GM12878 (cell line): ENCODE results near the gene STPG3. TPM values are rescaled to one million over a fixed set of nuclear protein-coding genes. Genes with fewer than 3 reads are reported as not detected.

Source experiments
- ATAC-seq: fragments of 200-7000 bp; cut with Tn5 transposase; 3 replicates; pipeline ENCODE4 v1.9.1; 2020; ENCODE audit warnings: mild to moderate bottlenecking, moderate library complexity
- BruUV-seq: library from RNA; stranded (reverse); fragments of 400-500 nt; replicated peaks from 2 replicates; lab custom pipeline; 2021; lab: Mats Ljungman, UMichigan
- CTCF ChIA-PET: fragments of 300-600 bp; sonication (Branson Sonifier 250); formaldehyde crosslinking; extraction: SDS; loops from one replicate; lab custom pipeline; 2021; ENCODE audit warnings: inconsistent platforms; lab: Yijun Ruan, JAX
- POLR2A ChIA-PET: fragments of 350-600 bp; formaldehyde crosslinking; extraction: SDS; loops from one replicate; lab custom pipeline; 2021; ENCODE audit warnings: inconsistent platforms; lab: Charles Lee
- RAD21 ChIA-PET: fragments of 300-600 bp; sonication (Branson Sonifier 250); formaldehyde crosslinking; loops from one replicate; lab custom pipeline; 2023; ENCODE audit warnings: antibody characterized with exemption; ENCODE audit not compliant: unreplicated experiment; lab: Charles Lee
- SMC1A ChIA-PET: fragments of 300-600 bp; sonication (Branson Sonifier 250); formaldehyde crosslinking; loops from one replicate; lab custom pipeline; 2023; ENCODE audit not compliant: unreplicated experiment, uncharacterized antibody; lab: Charles Lee
- DNase-seq: peaks from one replicate; pipeline ENCODE4 v3.0.0-alpha.2; 2011; ENCODE audit warnings: low read depth, low spot score
- FAIRE-seq: peaks from 3 replicates; lab custom pipeline; 2011; peaks lifted over from hg19 to GRCh38; lab: Jason Lieb, UNC
- H2AFZ ChIP-seq: 2 replicates; pipeline ENCODE4 v1.6.0; 2011; ENCODE audit warnings: low read depth, low read length, control low read depth; ENCODE audit not compliant: control insufficient read depth
- H3K27ac ChIP-seq: 2 replicates; pipeline ENCODE4 v1.5.1; 2011; ENCODE audit warnings: control low read depth; ENCODE audit not compliant: control insufficient read depth, insufficient read depth
- H3K27me3 ChIP-seq, 2 experiments: replicated peaks in 1 of 2; 2 replicates each; pipeline versions ENCODE4 v1.6.0 to v1.6.1; 2011; ENCODE audit warnings: low read length in 1 of 2; ENCODE audit not compliant: control insufficient read depth in 2 of 2, insufficient read depth in 2 of 2
- H3K36me3 ChIP-seq, 2 experiments: 2 replicates each; pipeline ENCODE4 v1.5.1; 2011; ENCODE audit warnings: low read length in 1 of 2; ENCODE audit not compliant: control insufficient read depth in 2 of 2, insufficient read depth in 2 of 2
- H3K4me1 ChIP-seq: 2 replicates; pipeline ENCODE4 v1.6.1; 2011; ENCODE audit warnings: mild to moderate bottlenecking, low read length, moderate library complexity, mixed read lengths; ENCODE audit not compliant: control insufficient read depth, insufficient read depth
- H3K4me2 ChIP-seq: 2 replicates; pipeline ENCODE4 v1.6.0; 2011; ENCODE audit warnings: control low read depth; ENCODE audit not compliant: control insufficient read depth, insufficient read depth
- H3K4me3 ChIP-seq: fragments of 200-600 bp; sonication (generic); 2 replicates; pipeline ENCODE4 v1.5.1; 2016
- H3K79me2 ChIP-seq: 2 replicates; pipeline ENCODE4 v1.6.0; 2011; ENCODE audit warnings: low read length; ENCODE audit not compliant: control insufficient read depth, insufficient read depth
- H3K9ac ChIP-seq: 2 replicates; pipeline ENCODE4 v1.8.0; 2011; ENCODE audit warnings: low read length, control low read depth, mixed read lengths; ENCODE audit not compliant: control insufficient read depth, insufficient read depth
- H3K9me3 ChIP-seq: replicated peaks from 3 replicates; pipeline ENCODE4 v1.5.1; 2011; ENCODE audit warnings: mild to moderate bottlenecking, low read length; ENCODE audit not compliant: control insufficient read depth, insufficient read depth
- H4K20me1 ChIP-seq: 2 replicates; pipeline ENCODE4 v1.6.0; 2011; ENCODE audit not compliant: control insufficient read depth, insufficient read depth
- CREB1 ChIP-seq: IDR thresholded peaks from 2 replicates; pipeline ENCODE4 v1.6.1; 2012; ENCODE audit warnings: low read depth, mild to moderate bottlenecking, inconsistent platforms
- EGR1 ChIP-seq, 2 experiments: IDR thresholded peaks; 1 replicate in 1 of 2; 2 replicates in 1 of 2; pipeline ENCODE4 v1.6.1; 2011 to 2012; ENCODE audit warnings: low read depth in 2 of 2, low read length in 2 of 2, borderline replicate concordance in 1 of 2, mild to moderate bottlenecking in 1 of 2, moderate library complexity in 1 of 2
- MEF2B ChIP-seq: fragments of 450-650 bp; IDR thresholded peaks from 2 replicates; pipeline ENCODE4 v1.6.1; 2018; ENCODE audit warnings: mild to moderate bottlenecking, moderate library complexity; ENCODE audit not compliant: partially characterized antibody, poor library complexity, severe bottlenecking
- NR2C1 ChIP-seq: fragments of 450-650 bp; IDR thresholded peaks from 2 replicates; pipeline ENCODE4 v1.6.1; 2017; ENCODE audit warnings: antibody characterized with exemption, mild to moderate bottlenecking, moderate library complexity
- STAT3 ChIP-seq: IDR thresholded peaks from 2 replicates; pipeline ENCODE4 v1.6.1; 2011; ENCODE audit warnings: low read depth, low read length, improper control_type of control experiment
- TARDBP ChIP-seq: IDR thresholded peaks from 2 replicates; pipeline ENCODE4 v1.6.1; 2016; ENCODE audit warnings: borderline replicate concordance
- WGBS: methylation state at CpG from one replicate; pipeline ENCODE4 v1.1.6; 2016; ENCODE audit warnings: low lambda C conversion rate; ENCODE audit not compliant: insufficient replicate concordance, insufficient coverage; ENCODE audit errors: missing lambda C conversion rate; 5-methylcytosine and 5-hydroxymethylcytosine counted together
- in situ Hi-C: fragments of 300-500 bp; cut with MboI; formaldehyde crosslinking; loops from 9 replicates; pipeline ENCODE4 v1.14.3; 2018; ENCODE audit warnings: mixed read lengths
- intact Hi-C: fragments of 100-400 bp; cut with micrococcal nuclease; formaldehyde crosslinking; loops from one replicate; pipeline ENCODE4 v1.14.2; 2022; ENCODE audit not compliant: unreplicated experiment
- polyA plus RNA-seq, 11 experiments: library from polyadenylated mRNA; depleted of rRNA in 4 of 11; unstranded in 6 of 11; stranded (reverse) in 5 of 11; fragments of >200 nt; fragmentation: Nextera tagmentation in 4 of 11; fragmentation: Illumina TruSeq in 1 of 11; extraction: Ambion mirVana in 4 of 11; extraction: Trizol in 1 of 11; gene quantifications; 1 replicate in 1 of 11; 2 replicates in 10 of 11; pipeline versions ENCODE4 v1.2.1 to v1.2.3, GENCODE V29; 2011 to 2016; ENCODE audit warnings: inconsistent platforms in 2 of 11, missing spikeins in 2 of 11, low read depth in 1 of 11
- total RNA-seq, 4 experiments: library from RNA; depleted of rRNA in 3 of 4; stranded (reverse); fragments of >200 nt in 3 of 4; fragmentation: Illumina TruSeq in 1 of 4; extraction: Trizol in 1 of 4; gene quantifications; 2 replicates each; pipeline versions ENCODE4 v1.2.1 to v1.2.3, GENCODE V29; 2013 to 2021
- TF ChIP-seq, protein P1 (sequence below): IDR thresholded peaks from 2 replicates; pipeline ENCODE4 v1.6.1; 2011; ENCODE audit warnings: low read depth, low read length, improper control_type of control experiment, borderline replicate concordance
- TF ChIP-seq, protein P2 (sequence below): fragments of 450-650 bp; IDR thresholded peaks from 2 replicates; pipeline ENCODE4 v1.6.1; 2017; ENCODE audit warnings: mild to moderate bottlenecking
- TF ChIP-seq, protein P3 (sequence below): fragments of 450-650 bp; formaldehyde crosslinking; IDR thresholded peaks from 2 replicates; pipeline ENCODE4 v1.4.0; 2020; ENCODE audit warnings: mild to moderate bottlenecking, moderate library complexity

Gene STPG3
- total and polyA plus RNA-seq, 10 of the 15 experiments (the other 5 are each of a cell fraction or from before 2014, with no cell fraction given), result not detected

DNA sequence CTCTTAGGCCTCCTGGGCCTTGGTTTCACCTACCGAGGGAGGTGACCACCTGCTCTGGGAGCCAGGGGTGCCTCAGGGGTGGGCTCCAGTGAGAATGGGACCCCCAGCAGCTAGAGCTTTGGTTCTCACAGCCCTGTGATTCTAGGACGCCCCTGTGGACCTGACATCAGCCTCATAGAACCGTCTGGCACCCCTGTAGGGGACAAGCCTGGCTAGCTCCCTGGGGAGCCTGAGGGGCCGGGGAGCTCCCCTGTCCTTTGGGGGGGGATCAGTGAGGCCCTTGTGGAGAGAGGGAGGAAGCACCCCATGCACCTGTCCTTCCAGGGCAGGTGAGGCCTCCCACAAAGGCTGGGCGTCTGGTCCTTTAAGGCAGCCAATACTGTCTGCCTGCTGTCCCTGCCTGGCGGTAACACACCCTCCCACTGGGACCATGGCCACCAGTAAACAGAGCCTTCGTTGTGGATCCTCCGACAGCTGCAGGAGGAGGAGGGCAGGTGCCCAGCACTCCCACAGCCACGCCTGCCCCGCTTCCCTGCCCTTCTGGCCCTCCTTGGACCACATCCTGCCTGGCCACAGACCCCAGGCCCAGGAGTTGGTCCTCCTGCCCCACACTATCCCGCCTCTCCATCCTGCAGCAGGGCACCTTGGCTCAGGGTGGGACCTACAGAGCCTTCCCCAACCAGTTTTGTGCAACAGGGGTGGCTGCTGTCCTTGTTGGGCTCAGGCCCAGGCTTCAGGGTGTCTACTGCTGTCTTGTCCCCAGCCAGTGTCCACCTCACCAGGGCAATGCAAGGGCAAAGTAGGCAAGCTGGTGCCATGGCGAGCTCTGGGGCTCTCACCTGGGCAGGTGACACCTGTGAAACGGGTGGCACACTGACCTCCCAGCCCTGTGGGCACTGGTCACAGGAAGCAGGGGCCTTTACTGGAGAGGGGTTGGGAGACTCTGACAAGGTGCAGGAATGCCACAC is 13.0 kb upstream of the STPG3 start:
- H3K9ac ChIP-seq, result no peak overlapping the region
- no peak overlapping the region for H3K27ac ChIP-seq
- H3K4me3 ChIP-seq, result no peak overlapping the region
- no peak for ATAC-seq
- WGBS, result 66% methylated on average over 13 of the region's 13 CpGs
- intact Hi-C loops (loop anchor here (5.0 kb wide), 1 partner anchor 451 kb away; no protein-coding TSS in a partner anchor), in situ Hi-C loops (no loop called here)
- H3K27me3 ChIP-seq, result no peaks in the 10 kb centered on the region
- H3K4me1 ChIP-seq, result peaks cover 35% of the 10 kb centered on the region
- no peak for FAIRE-seq
- H3K4me2 ChIP-seq, result 0 out of 2 replicates have a peak overlapping the region, but pooled peaks have one; percentile 17
- peaks cover 24% of the 10 kb centered on the region for H3K79me2 ChIP-seq
- no peaks in the 10 kb centered on the region for H3K9me3 ChIP-seq
- SMC1A ChIA-PET, result interaction anchor here (0.9 to 2.4 kb wide), 5 partner anchors 18 to 169 kb away, joined by 3 to 6 read pairs (median 4); partner anchors contain the start of gene TOR4A
- no TSS peak for BruUV-seq
- no peak overlapping the region for H2AFZ ChIP-seq
- no peak for DNase-seq
- CTCF ChIA-PET, result interaction anchor here (0.8 to 5.3 kb wide), 20 partner anchors 13 to 290 kb away, joined by 3 to 52 read pairs (median 4); partner anchors contain the start of genes ANAPC2, CYSRT1, EXD3 and NOXA1
- POLR2A ChIA-PET, result interaction anchor here (1.5 to 9.2 kb wide), 4 partner anchors 15 to 155 kb away, joined by 7 to 112 read pairs (median 11); partner anchors contain the start of genes CYSRT1, NELFB, RNF208 and SSNA1
- peaks cover 3 to 10% of the 10 kb centered on the region in 2 experiments for H3K36me3 ChIP-seq
- RAD21 ChIA-PET, result interaction anchor here (0.9 to 4.6 kb wide), 8 partner anchors 14 to 110 kb away, joined by 3 to 20 read pairs (median 4); partner anchors contain the start of genes ANAPC2, SSNA1 and TOR4A
- TF ChIP-seq, protein P1, sequence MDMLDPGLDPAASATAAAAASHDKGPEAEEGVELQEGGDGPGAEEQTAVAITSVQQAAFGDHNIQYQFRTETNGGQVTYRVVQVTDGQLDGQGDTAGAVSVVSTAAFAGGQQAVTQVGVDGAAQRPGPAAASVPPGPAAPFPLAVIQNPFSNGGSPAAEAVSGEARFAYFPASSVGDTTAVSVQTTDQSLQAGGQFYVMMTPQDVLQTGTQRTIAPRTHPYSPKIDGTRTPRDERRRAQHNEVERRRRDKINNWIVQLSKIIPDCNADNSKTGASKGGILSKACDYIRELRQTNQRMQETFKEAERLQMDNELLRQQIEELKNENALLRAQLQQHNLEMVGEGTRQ, result no peak
- TF ChIP-seq MEF2B, result peak; percentile 13
- TF ChIP-seq STAT3, result no peak
- TF ChIP-seq, protein P2, sequence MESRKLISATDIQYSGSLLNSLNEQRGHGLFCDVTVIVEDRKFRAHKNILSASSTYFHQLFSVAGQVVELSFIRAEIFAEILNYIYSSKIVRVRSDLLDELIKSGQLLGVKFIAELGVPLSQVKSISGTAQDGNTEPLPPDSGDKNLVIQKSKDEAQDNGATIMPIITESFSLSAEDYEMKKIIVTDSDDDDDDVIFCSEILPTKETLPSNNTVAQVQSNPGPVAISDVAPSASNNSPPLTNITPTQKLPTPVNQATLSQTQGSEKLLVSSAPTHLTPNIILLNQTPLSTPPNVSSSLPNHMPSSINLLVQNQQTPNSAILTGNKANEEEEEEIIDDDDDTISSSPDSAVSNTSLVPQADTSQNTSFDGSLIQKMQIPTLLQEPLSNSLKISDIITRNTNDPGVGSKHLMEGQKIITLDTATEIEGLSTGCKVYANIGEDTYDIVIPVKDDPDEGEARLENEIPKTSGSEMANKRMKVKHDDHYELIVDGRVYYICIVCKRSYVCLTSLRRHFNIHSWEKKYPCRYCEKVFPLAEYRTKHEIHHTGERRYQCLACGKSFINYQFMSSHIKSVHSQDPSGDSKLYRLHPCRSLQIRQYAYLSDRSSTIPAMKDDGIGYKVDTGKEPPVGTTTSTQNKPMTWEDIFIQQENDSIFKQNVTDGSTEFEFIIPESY, result 0 out of 2 replicates have a peak, but pooled peaks have one; percentile 44
- TF ChIP-seq NR2C1, result no peak
- no peak for TF ChIP-seq EGR1 (IDR thresholded peaks at IDR 0.05; ENCODE audit: borderline replicate concordance in 1 of 2, low read depth in 2 of 2, low read length in 2 of 2)
- no peak for TF ChIP-seq TARDBP
- TF ChIP-seq CREB1, result no peak
- TF ChIP-seq, protein P3, sequence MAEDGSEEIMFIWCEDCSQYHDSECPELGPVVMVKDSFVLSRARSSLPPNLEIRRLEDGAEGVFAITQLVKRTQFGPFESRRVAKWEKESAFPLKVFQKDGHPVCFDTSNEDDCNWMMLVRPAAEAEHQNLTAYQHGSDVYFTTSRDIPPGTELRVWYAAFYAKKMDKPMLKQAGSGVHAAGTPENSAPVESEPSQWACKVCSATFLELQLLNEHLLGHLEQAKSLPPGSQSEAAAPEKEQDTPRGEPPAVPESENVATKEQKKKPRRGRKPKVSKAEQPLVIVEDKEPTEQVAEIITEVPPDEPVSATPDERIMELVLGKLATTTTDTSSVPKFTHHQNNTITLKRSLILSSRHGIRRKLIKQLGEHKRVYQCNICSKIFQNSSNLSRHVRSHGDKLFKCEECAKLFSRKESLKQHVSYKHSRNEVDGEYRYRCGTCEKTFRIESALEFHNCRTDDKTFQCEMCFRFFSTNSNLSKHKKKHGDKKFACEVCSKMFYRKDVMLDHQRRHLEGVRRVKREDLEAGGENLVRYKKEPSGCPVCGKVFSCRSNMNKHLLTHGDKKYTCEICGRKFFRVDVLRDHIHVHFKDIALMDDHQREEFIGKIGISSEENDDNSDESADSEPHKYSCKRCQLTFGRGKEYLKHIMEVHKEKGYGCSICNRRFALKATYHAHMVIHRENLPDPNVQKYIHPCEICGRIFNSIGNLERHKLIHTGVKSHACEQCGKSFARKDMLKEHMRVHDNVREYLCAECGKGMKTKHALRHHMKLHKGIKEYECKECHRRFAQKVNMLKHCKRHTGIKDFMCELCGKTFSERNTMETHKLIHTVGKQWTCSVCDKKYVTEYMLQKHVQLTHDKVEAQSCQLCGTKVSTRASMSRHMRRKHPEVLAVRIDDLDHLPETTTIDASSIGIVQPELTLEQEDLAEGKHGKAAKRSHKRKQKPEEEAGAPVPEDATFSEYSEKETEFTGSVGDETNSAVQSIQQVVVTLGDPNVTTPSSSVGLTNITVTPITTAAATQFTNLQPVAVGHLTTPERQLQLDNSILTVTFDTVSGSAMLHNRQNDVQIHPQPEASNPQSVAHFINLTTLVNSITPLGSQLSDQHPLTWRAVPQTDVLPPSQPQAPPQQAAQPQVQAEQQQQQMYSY (CRISPR knock-in tag), result no peak
- TF ChIP-seq, all 136 proteins: peak for 2
- H4K20me1 ChIP-seq, result peaks cover 4% of the 10 kb centered on the region; the same call in 1 of the 2 replicates
